COR-L47 (cell line): ENCODE measurements around the gene KRT74.

Source experiments
- DNase-seq: peaks from one replicate; lab custom pipeline; 2025; lab: John Stamatoyannopoulos, UW

The KRT74 gene

GRCh38 chr12:52537101-52537500 is 36.5 kb downstream of the KRT74 start:
- DNase-seq, result no peak

GRCh38 chr12:52535574-52535973 is 38.1 kb downstream of the KRT74 start:
- DNase-seq, result no peak

GRCh38 chr12:52534482-52534881 is 39.2 kb downstream of the KRT74 start:
- DNase-seq, result no peak

GRCh38 chr12:52533686-52534470 is 39.8 kb downstream of the KRT74 start:
- DNase-seq, result no peak

- DNase-seq, result no peak
These were observed 41.0 kb downstream of the KRT74 start for GRCh38 chr12:52532636-52533035.

- no peak for DNase-seq
These were observed 41.9 kb downstream of the KRT74 start for GRCh38 chr12:52531566-52532300.

GRCh38 chr12:52530905-52531304 is 42.7 kb downstream of the KRT74 start:
- DNase-seq, result no peak

GRCh38 chr12:52530366-52530765 is 43.3 kb downstream of the KRT74 start:
- no peak for DNase-seq

- DNase-seq, result no peak
These were observed 43.8 kb downstream of the KRT74 start for GRCh38 chr12:52529846-52530245.

GRCh38 chr12:52529417-52529816 is 44.2 kb downstream of the KRT74 start:
- no peak for DNase-seq

GRCh38 chr12:52528641-52529143 is 45.0 kb downstream of the KRT74 start:
- DNase-seq, result no peak

GRCh38 chr12:52527121-52527800 is 46.4 kb downstream of the KRT74 start:
- no peak for DNase-seq

GRCh38 chr12:52526511-52526951 is 47.1 kb downstream of the KRT74 start:
- DNase-seq, result no peak

- DNase-seq, result no peak
These were observed 47.8 kb downstream of the KRT74 start for GRCh38 chr12:52525661-52526499.

GRCh38 chr12:52524898-52525591 is 48.6 kb downstream of the KRT74 start:
- DNase-seq, result no peak

GRCh38 chr12:52524241-52524897 is 49.3 kb downstream of the KRT74 start:
- DNase-seq, result no peak

- DNase-seq, result no peak
These were observed 49.8 kb downstream of the KRT74 start for GRCh38 chr12:52523824-52524223.

GRCh38 chr12:52522346-52523011 is 51.2 kb downstream of the KRT74 start:
- peak; percentile 49 for DNase-seq

GRCh38 chr12:52521568-52522266 is 51.9 kb downstream of the KRT74 start:
- DNase-seq, result no peak
